GM18909 (cell line): ENCODE results near the gene NIT2.
"Not testable (repeated sequence)": the region's sequence is repeated elsewhere in the genome, so short reads cannot be mapped to it uniquely, and the experiment has no call there.

Experiments used
- ATAC-seq: cut with Tn5 transposase; IDR thresholded peaks from one replicate; pipeline ENCODE4 v1.9.1; 2021; ENCODE audit warnings: mild to moderate bottlenecking; ENCODE audit not compliant: unreplicated experiment, poor library complexity

The NIT2 gene

GRCh38 chr3:100334488-100335351 lies at the start of gene NIT2:
TSS of gene NIT2 (plus strand) at chr3:100334757. CDS start at chr3:100334792, 35 bp downstream.
- peak; percentile 96 for ATAC-seq

- ATAC-seq: no peak
These were observed 46.2 kb upstream of the NIT2 start for GRCh38 chr3:100288288-100288894.

GRCh38 chr3:100289339-100289738 lies 45.2 kb upstream of the NIT2 start:
- ATAC-seq: no peak

GRCh38 chr3:100295089-100295488 lies 39.5 kb upstream of the NIT2 start:
- ATAC-seq: no peak

- ATAC-seq: no peak
These were observed 36.8 kb upstream of the NIT2 start for GRCh38 chr3:100297784-100298183.

GRCh38 chr3:100299016-100299415 lies 35.5 kb upstream of the NIT2 start:
- ATAC-seq: no peak

GRCh38 chr3:100306695-100307094 lies 27.9 kb upstream of the NIT2 start:
- ATAC-seq: no peak

- no peak for ATAC-seq
These were observed 24.1 kb upstream of the NIT2 start for GRCh38 chr3:100310355-100310965.

- ATAC-seq: no peak
These were observed 23.5 kb upstream of the NIT2 start for GRCh38 chr3:100311011-100311410.

GRCh38 chr3:100316641-100317069 lies 17.9 kb upstream of the NIT2 start:
- peak; percentile 78 for ATAC-seq

- ATAC-seq: peak; percentile 75
These were observed 16.6 kb upstream of the NIT2 start for GRCh38 chr3:100317912-100318311.

- ATAC-seq: no peak
These were observed 14.6 kb upstream of the NIT2 start for GRCh38 chr3:100319951-100320350.

GRCh38 chr3:100324044-100324443 lies 10.5 kb upstream of the NIT2 start:
- no peak for ATAC-seq

GRCh38 chr3:100325827-100326226 lies 8.7 kb upstream of the NIT2 start:
- ATAC-seq: no peak

- not testable (repeated sequence) for ATAC-seq
These were observed 7.2 kb upstream of the NIT2 start for GRCh38 chr3:100327377-100327776.

GRCh38 chr3:100329800-100330489 lies 4.6 kb upstream of the NIT2 start:
- ATAC-seq: no peak

- ATAC-seq: no peak
These were observed 3.9 kb upstream of the NIT2 start for GRCh38 chr3:100330651-100331050.

GRCh38 chr3:100331660-100332059 lies 2.9 kb upstream of the NIT2 start:
- ATAC-seq: no peak

- no peak for ATAC-seq
These were observed 1.5 kb upstream of the NIT2 start for GRCh38 chr3:100333051-100333450.

- peak; percentile 26 for ATAC-seq
These were observed 528 bp upstream of the NIT2 start for GRCh38 chr3:100333970-100334487.
